Measurements from ENCODE around the gene SYT6.

GRCh38 chr1:114149211-114149610 is 4.5 kb downstream of the SYT6 start:
- no peak for TF ChIP-seq CTCF (IDR thresholded peaks at IDR 0.05 in 2 of 3, conservative IDR thresholded peaks at IDR 0.05 in 1 of 3; ENCODE audit: borderline replicate concordance in 1 of 3, insufficient read depth in 1 of 3, low read depth in 2 of 3, low read length in 2 of 3)
- no peak for TF ChIP-seq SP1 (IDR thresholded peaks at IDR 0.05; ENCODE audit: low read depth)
- no peak for TF ChIP-seq POLR2A (IDR thresholded peaks at IDR 0.05; ENCODE audit: borderline replicate concordance, extremely low read depth, insufficient read depth, insufficient read length)
- no peak for TF ChIP-seq REST (IDR thresholded peaks at IDR 0.05; ENCODE audit: low read depth)
- TF ChIP-seq RAD21 (IDR thresholded peaks at IDR 0.05; ENCODE audit: low read depth): no peak
- no peak for TF ChIP-seq EZH2phosphoT487 (IDR thresholded peaks at IDR 0.05; ENCODE audit: borderline replicate concordance)
- TF ChIP-seq EZH2 (IDR thresholded peaks at IDR 0.05): no peak
- TF ChIP-seq TCF7L2 (IDR thresholded peaks at IDR 0.05; ENCODE audit: borderline replicate concordance, extremely low read depth, insufficient read depth, insufficient read length): no peak
- no peak for TF ChIP-seq YY1 (IDR thresholded peaks at IDR 0.05; ENCODE audit: extremely low read depth, insufficient replicate concordance, low read depth, low read length)
- no peak for TF ChIP-seq ATF3 (IDR thresholded peaks at IDR 0.05)
